Mesenchymal stem cell (in vitro differentiated cells and primary cell): ENCODE data around the gene IRF2BPL.

Source experiments
- DNase-seq: peaks from one replicate; pipeline ENCODE4 v3.0.0-alpha.2; 2013
- H2AFZ ChIP-seq: one replicate; pipeline ENCODE4 v1.6.1; 2013; ENCODE audit warnings: low read depth, mild to moderate bottlenecking, control low read depth, inconsistent platforms, low read length, moderate library complexity
- H2AK5ac ChIP-seq: 2 replicates; pipeline ENCODE4 v1.6.1; 2013; ENCODE audit warnings: low read length, moderate library complexity, mild to moderate bottlenecking, inconsistent platforms; ENCODE audit not compliant: severe bottlenecking
- H2BK120ac ChIP-seq: one replicate; pipeline ENCODE4 v1.6.1; 2013; ENCODE audit warnings: low read depth, mild to moderate bottlenecking, inconsistent platforms, low read length, moderate library complexity
- H2BK12ac ChIP-seq, 2 experiments: one replicate each; pipeline ENCODE4 v1.6.1; 2013; ENCODE audit warnings: inconsistent platforms in 2 of 2, low read length in 2 of 2, mild to moderate bottlenecking in 2 of 2, moderate library complexity in 2 of 2, control low read depth in 1 of 2
- H2BK15ac ChIP-seq: one replicate; pipeline ENCODE4 v1.6.1; 2013; ENCODE audit warnings: mild to moderate bottlenecking, low read depth, inconsistent platforms; ENCODE audit not compliant: poor library complexity, severe bottlenecking
- H2BK5ac ChIP-seq: 2 replicates; pipeline ENCODE4 v1.6.1; 2013; ENCODE audit warnings: low read depth, mild to moderate bottlenecking, low read length, control low read depth, inconsistent platforms; ENCODE audit not compliant: poor library complexity, severe bottlenecking
- H3K14ac ChIP-seq, 2 experiments: one replicate each; pipeline ENCODE4 v1.6.1; 2013; ENCODE audit warnings: inconsistent platforms in 2 of 2, low read length in 2 of 2, control low read depth in 1 of 2, mild to moderate bottlenecking in 1 of 2, moderate library complexity in 1 of 2
- H3K18ac ChIP-seq, 2 experiments: one replicate each; pipeline ENCODE4 v1.6.1; 2013; ENCODE audit warnings: inconsistent platforms in 2 of 2, low read length in 2 of 2, control low read depth in 1 of 2, low read depth in 1 of 2, mild to moderate bottlenecking in 1 of 2
- H3K23ac ChIP-seq, 2 experiments: one replicate each; pipeline ENCODE4 v1.6.1; 2013; ENCODE audit warnings: inconsistent platforms in 2 of 2, low read length in 2 of 2, mild to moderate bottlenecking in 2 of 2, moderate library complexity in 2 of 2, control low read depth in 1 of 2
- H3K27ac ChIP-seq: 2 replicates; pipeline ENCODE4 v1.5.1; 2013; ENCODE audit warnings: mild to moderate bottlenecking, moderate library complexity, low read length, control low read depth, inconsistent platforms; ENCODE audit not compliant: poor library complexity, severe bottlenecking
- H3K27me3 ChIP-seq, 2 experiments: 2 replicates each; pipeline versions ENCODE4 v1.6.1 to v1.7.0; 2013; ENCODE audit warnings: low read length in 2 of 2, mild to moderate bottlenecking in 2 of 2, moderate library complexity in 2 of 2, control low read depth in 1 of 2, inconsistent platforms in 1 of 2; ENCODE audit not compliant: control insufficient read depth in 1 of 2, insufficient read depth in 1 of 2
- H3K36me3 ChIP-seq, 2 experiments: 2 replicates each; pipeline versions ENCODE4 v1.6.1 to v1.7.0; 2013; ENCODE audit warnings: low read length in 2 of 2, control low read depth in 1 of 2, inconsistent platforms in 1 of 2, low read depth in 1 of 2, mild to moderate bottlenecking in 1 of 2; ENCODE audit not compliant: insufficient read depth in 2 of 2, control insufficient read depth in 1 of 2
- H3K4ac ChIP-seq, 2 experiments: one replicate each; pipeline ENCODE4 v1.6.1; 2013; ENCODE audit warnings: inconsistent platforms in 2 of 2, low read length in 2 of 2, mild to moderate bottlenecking in 2 of 2, moderate library complexity in 2 of 2, control low read depth in 1 of 2, low read depth in 1 of 2
- H3K4me1 ChIP-seq: 2 replicates; pipeline ENCODE4 v1.6.1; 2013; ENCODE audit warnings: low read depth, low read length, control low read depth; ENCODE audit not compliant: control insufficient read depth, insufficient read depth
- H3K4me2 ChIP-seq: 2 replicates; pipeline ENCODE4 v1.6.1; 2013; ENCODE audit warnings: low read length, mild to moderate bottlenecking, inconsistent platforms; ENCODE audit not compliant: poor library complexity, severe bottlenecking
- H3K4me3 ChIP-seq, 2 experiments: 2 replicates each; pipeline versions ENCODE4 v1.5.1 to v1.7.0; 2013; ENCODE audit warnings: low read length in 2 of 2, mild to moderate bottlenecking in 2 of 2, control low read depth in 1 of 2, low read depth in 1 of 2; ENCODE audit not compliant: insufficient read depth in 1 of 2
- H3K79me1 ChIP-seq: replicated peaks from 2 replicates; pipeline ENCODE4 v1.6.1; 2013; ENCODE audit warnings: mild to moderate bottlenecking, control low read depth, low read length, inconsistent platforms; ENCODE audit not compliant: poor library complexity, severe bottlenecking
- H3K9ac ChIP-seq: 2 replicates; pipeline ENCODE4 v1.7.0; 2013; ENCODE audit warnings: mild to moderate bottlenecking, low read length, moderate library complexity
- H3K9me3 ChIP-seq: 2 replicates; pipeline ENCODE4 v1.7.0; 2013; ENCODE audit warnings: mild to moderate bottlenecking, low read length; ENCODE audit not compliant: control insufficient read depth
- H4K8ac ChIP-seq: one replicate; pipeline ENCODE4 v1.6.1; 2013; ENCODE audit warnings: inconsistent platforms, mild to moderate bottlenecking, low read length, moderate library complexity
- H4K91ac ChIP-seq: one replicate; pipeline ENCODE4 v1.6.1; 2013; ENCODE audit warnings: mild to moderate bottlenecking, low read length, inconsistent platforms
- WGBS: methylation state at CpG from one replicate; pipeline ENCODE4 v1.1.7; 2013; ENCODE audit warnings: mixed read lengths; 5-methylcytosine and 5-hydroxymethylcytosine counted together

Gene IRF2BPL

DNA sequence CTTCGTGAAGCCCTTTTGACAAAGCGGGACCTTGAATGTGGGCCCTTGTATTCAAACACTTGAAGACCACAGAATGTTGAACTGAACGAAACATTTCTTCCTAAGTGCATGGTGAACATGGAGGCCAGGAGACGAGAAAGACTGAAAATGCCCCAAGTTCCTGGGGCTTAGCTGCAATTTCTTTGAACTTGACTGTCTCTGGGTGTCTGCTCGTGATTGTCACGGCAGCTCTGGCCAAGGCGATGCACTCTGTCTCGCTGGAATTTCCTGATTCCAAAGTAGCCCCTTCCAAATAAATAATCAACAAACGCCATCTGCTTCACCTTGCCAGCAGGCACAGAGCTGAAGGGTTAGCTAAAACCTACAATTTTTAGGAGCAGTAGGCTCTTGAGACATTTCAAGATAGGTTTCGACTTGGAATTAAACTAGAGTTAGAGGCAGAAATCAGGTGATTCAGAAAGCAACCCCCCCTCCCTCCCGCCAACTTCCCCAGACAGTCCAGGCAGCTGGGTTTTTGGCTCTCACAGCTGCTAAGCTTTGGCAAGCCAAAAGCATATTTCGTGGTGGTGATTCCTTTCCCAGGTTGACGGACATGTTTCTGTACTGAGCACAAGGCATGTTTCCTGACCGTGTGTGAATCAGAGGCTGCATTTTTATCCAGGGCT, 13.5 kb upstream of the IRF2BPL start:
- Histone ChIP-seq H3K36me3 (no peaks in the 10 kb centered on the region), H2BK5ac (peak overlapping the region; percentile 67), H4K8ac (peak overlapping the region; percentile 77), H3K23ac (no peak overlapping the region), H2BK120ac (peak overlapping the region; percentile 98), H3K27ac (peak overlapping the region; percentile 89), H3K4ac (peak overlapping the region in 1 of 2 experiments; percentile 57), H3K9ac (peak overlapping the region; percentile 91), H3K9me3 (no peaks in the 10 kb centered on the region), H3K79me1 (peaks cover 2% of the 10 kb centered on the region), H2BK12ac (peak overlapping the region; percentile 88 to 98), H2BK15ac (no peak overlapping the region), H4K91ac (peak overlapping the region; percentile 79), H3K14ac (peak overlapping the region in 1 of 2 experiments; percentile 57), H2AFZ (no peak overlapping the region), H3K27me3 (no peaks in the 10 kb centered on the region), H3K4me1 (peaks cover 48% of the 10 kb centered on the region), H3K4me2 (no peak overlapping the region), H2AK5ac (peak overlapping the region; percentile 77), H3K4me3 (peak overlapping the region in 1 of 2 experiments; percentile 65), H3K18ac (peak overlapping the region; percentile 95 to 99)
- WGBS, result 15% methylated on average over 12 of the region's 14 CpGs
- peak; percentile 88 for DNase-seq

- peaks cover 50% of the 10 kb centered on the region for H3K4me1 ChIP-seq
- peak; percentile 96 for DNase-seq
- peak overlapping the region; percentile 91 for H3K9ac ChIP-seq
- H3K27me3 ChIP-seq, result no peaks in the 10 kb centered on the region
- H3K36me3 ChIP-seq, result no peaks in the 10 kb centered on the region
- no peak overlapping the region for H2AFZ ChIP-seq
- no peaks in the 10 kb centered on the region for H3K9me3 ChIP-seq
- WGBS, result 12% methylated on average over 19 of the region's 23 CpGs
- peak overlapping the region; percentile 75 to 99 for H2BK12ac ChIP-seq
- H2BK5ac ChIP-seq, result peak overlapping the region; percentile 67
- no peak overlapping the region for H3K23ac ChIP-seq
- H4K91ac ChIP-seq, result peak overlapping the region; percentile 99
- peak overlapping the region in 1 of 2 experiments; percentile 1 for H3K14ac ChIP-seq
- H3K4me2 ChIP-seq, result peak overlapping the region; percentile 29
- peak overlapping the region; percentile 96 for H4K8ac ChIP-seq
- peak overlapping the region; percentile 89 for H3K27ac ChIP-seq
- peak overlapping the region; percentile 99 for H2BK15ac ChIP-seq
- peak overlapping the region in 1 of 2 experiments; percentile 65 for H3K4me3 ChIP-seq
- H3K18ac ChIP-seq, result peak overlapping the region; percentile 77 to 99
- H2AK5ac ChIP-seq, result peak overlapping the region; percentile 51
- peak overlapping the region; percentile 98 for H2BK120ac ChIP-seq
- peaks cover 4% of the 10 kb centered on the region for H3K79me1 ChIP-seq
- H3K4ac ChIP-seq, result peak overlapping the region; percentile 57 to 99
These were observed 12.5 kb upstream of the IRF2BPL start for GRCh38 chr14:77040741-77041653.

GRCh38 chr14:77040059-77040740, 11.7 kb upstream of the IRF2BPL start:
- Histone ChIP-seq H2BK12ac (peak overlapping the region; percentile 49 to 81), H3K14ac (no peak overlapping the region), H3K79me1 (peaks cover 6% of the 10 kb centered on the region), H3K18ac (peak overlapping the region; percentile 55 to 67), H3K4me3 (peak overlapping the region in 1 of 2 experiments; percentile 68), H2BK5ac (peak overlapping the region; percentile 63), H2BK15ac (peak overlapping the region; percentile 99), H3K9ac (peak overlapping the region; percentile 91), H3K9me3 (no peaks in the 10 kb centered on the region), H2BK120ac (peak overlapping the region; percentile 69), H3K4me1 (peaks cover 49% of the 10 kb centered on the region), H3K4me2 (peak overlapping the region; percentile 29), H3K23ac (no peak overlapping the region), H2AK5ac (peak overlapping the region; percentile 2), H4K91ac (peak overlapping the region; percentile 71), H2AFZ (no peak overlapping the region), H3K27me3 (no peaks in the 10 kb centered on the region), H3K4ac (peak overlapping the region; percentile 3 to 16), H3K27ac (peak overlapping the region; percentile 94), H3K36me3 (no peaks in the 10 kb centered on the region), H4K8ac (peak overlapping the region; percentile 89)
- WGBS, result 0% methylated on average over 13 of the region's 26 CpGs
- peak; percentile 100 for DNase-seq
